HepG2 (cell line): ENCODE data around the gene PTPRN. TPM values are rescaled to one million over a fixed set of nuclear protein-coding genes. Genes with fewer than 3 reads are reported as not detected.

Experiments
- ATF7-NPFF ChIP-seq: sonication (generic); formaldehyde crosslinking; IDR thresholded peaks from 2 replicates; pipeline ENCODE4 v1.8.1; 2023; ENCODE audit warnings: mild to moderate bottlenecking, low read depth, missing genetic modification reagents, moderate library complexity
- GATAD2A ChIP-seq: IDR thresholded peaks from 2 replicates; pipeline ENCODE4 v1.6.1; 2016
- HNRNPK ChIP-seq: fragments of 200-400 bp; formaldehyde crosslinking; IDR thresholded peaks from 2 replicates; pipeline ENCODE4 v1.6.1; 2018; ENCODE audit warnings: low read length, low read depth, moderate library complexity, mild to moderate bottlenecking; ENCODE audit not compliant: poor library complexity, severe bottlenecking
- ISL2 ChIP-seq: sonication (generic); formaldehyde crosslinking; IDR thresholded peaks from 2 replicates; pipeline ENCODE4 v1.5.0; 2020; ENCODE audit warnings: missing genetic modification reagents
- MBNL3 ChIP-seq: fragments of 250-450 bp; sonication (Bioruptor Pico); conservative IDR thresholded peaks from 2 replicates; pipeline ENCODE4 v1.8.0; 2022; ENCODE audit warnings: mild to moderate bottlenecking, inconsistent platforms
- MXD1 ChIP-seq: sonication (generic); formaldehyde crosslinking; IDR thresholded peaks from 2 replicates; pipeline ENCODE4 v1.4.0; 2020; ENCODE audit warnings: mild to moderate bottlenecking, missing genetic modification reagents
- MXD3 ChIP-seq: IDR thresholded peaks from 2 replicates; pipeline ENCODE4 v1.6.1; 2016; ENCODE audit warnings: mild to moderate bottlenecking, missing biosample characterization, missing genetic modification reagents
- NCOA2 ChIP-seq: sonication (generic); formaldehyde crosslinking; IDR thresholded peaks from 2 replicates; pipeline ENCODE4 v1.8.0; 2022; ENCODE audit warnings: inconsistent platforms
- NFATC3 ChIP-seq: sonication (generic); formaldehyde crosslinking; IDR thresholded peaks from 2 replicates; pipeline ENCODE4 v1.5.1; 2020; ENCODE audit warnings: mild to moderate bottlenecking, missing genetic modification reagents
- NR0B2 ChIP-seq: sonication (generic); formaldehyde crosslinking; IDR thresholded peaks from 2 replicates; pipeline ENCODE4 v1.4.0; 2020; ENCODE audit warnings: mild to moderate bottlenecking, missing genetic modification reagents
- NR2F1 ChIP-seq, 2 experiments: fragments of 450-650 bp in 1 of 2; formaldehyde crosslinking in 1 of 2; IDR thresholded peaks; 2 replicates each; pipeline versions ENCODE4 v1.5.0 to v1.6.1; 2016 to 2020; ENCODE audit warnings: mild to moderate bottlenecking in 1 of 2, missing compliant biosample characterization in 1 of 2, missing genetic modification reagents in 1 of 2, moderate library complexity in 1 of 2
- PRMT3 ChIP-seq: sonication (generic); formaldehyde crosslinking; IDR thresholded peaks from 2 replicates; pipeline ENCODE4 v1.8.1; 2022; ENCODE audit warnings: low read depth, mild to moderate bottlenecking, moderate library complexity, missing genetic modification reagents, borderline replicate concordance
- RBM39 ChIP-seq: fragments of 200-400 bp; formaldehyde crosslinking; IDR thresholded peaks from one replicate; pipeline ENCODE4 v1.6.1; 2018; ENCODE audit warnings: antibody characterized with exemption, mild to moderate bottlenecking, low read depth, low read length; ENCODE audit not compliant: poor library complexity, severe bottlenecking
- RFXANK ChIP-seq: IDR thresholded peaks from 2 replicates; pipeline ENCODE4 v1.6.1; 2016
- ZNF136 ChIP-seq: sonication (generic); formaldehyde crosslinking; IDR thresholded peaks from 2 replicates; pipeline ENCODE4 v1.8.1; 2022; ENCODE audit warnings: low read depth, mild to moderate bottlenecking, moderate library complexity, missing genetic modification reagents
- ZNF205 ChIP-seq: IDR thresholded peaks from 2 replicates; pipeline ENCODE4 v1.6.1; 2018; ENCODE audit warnings: missing biosample characterization, missing genetic modification reagents
- ZNF296 ChIP-seq: sonication (generic); formaldehyde crosslinking; conservative IDR thresholded peaks from 2 replicates; pipeline ENCODE4 v1.5.0; 2020; ENCODE audit warnings: mild to moderate bottlenecking, missing genetic modification reagents
- ZNF572 ChIP-seq: sonication (generic); formaldehyde crosslinking; IDR thresholded peaks from 2 replicates; pipeline ENCODE4 v1.5.1; 2020; ENCODE audit warnings: mild to moderate bottlenecking, missing genetic modification reagents
- ZNF597 ChIP-seq: sonication (generic); formaldehyde crosslinking; IDR thresholded peaks from 2 replicates; pipeline ENCODE4 v1.5.0; 2020; ENCODE audit warnings: missing genetic modification reagents
- ZNF782 ChIP-seq: sonication (generic); formaldehyde crosslinking; IDR thresholded peaks from 2 replicates; pipeline ENCODE4 v1.4.0; 2020; ENCODE audit warnings: missing genetic modification reagents, mild to moderate bottlenecking, borderline replicate concordance
- polyA plus RNA-seq, 8 experiments: library from polyadenylated mRNA; depleted of rRNA in 3 of 8; stranded (reverse) in 7 of 8; unstranded in 1 of 8; fragments of >200 nt; fragmentation: Illumina TruSeq in 4 of 8; extraction: Trizol in 4 of 8; gene quantifications; 2 replicates each; pipeline versions ENCODE4 v1.2.1 to v1.2.3, GENCODE V29; 2011 to 2016; ENCODE audit warnings: low read depth in 4 of 8, missing spikeins in 1 of 8, mixed read lengths in 1 of 8; ENCODE audit not compliant: insufficient read depth in 1 of 8
- total RNA-seq, 5 experiments: library from RNA; depleted of rRNA; stranded (reverse); fragments of >200 nt; fragmentation: Illumina TruSeq; extraction: Trizol; gene quantifications; 2 replicates each; pipeline ENCODE4 v1.2.3, GENCODE V29; 2016; ENCODE audit warnings: low read depth in 1 of 5
- TF ChIP-seq, protein P1 (sequence below): sonication (generic); formaldehyde crosslinking; IDR thresholded peaks from 2 replicates; pipeline ENCODE4 v1.5.0; 2020; ENCODE audit warnings: missing genetic modification reagents
- TF ChIP-seq, protein P2 (sequence below): sonication (generic); formaldehyde crosslinking; IDR thresholded peaks from 2 replicates; pipeline ENCODE4 v1.5.0; 2020; ENCODE audit warnings: missing genetic modification reagents, mild to moderate bottlenecking, borderline replicate concordance
- TF ChIP-seq, protein P3 (sequence below): sonication (generic); formaldehyde crosslinking; IDR thresholded peaks from 2 replicates; pipeline ENCODE4 v1.5.1; 2020; ENCODE audit warnings: missing genetic modification reagents, mild to moderate bottlenecking, borderline replicate concordance

Gene PTPRN
- total and polyA plus RNA-seq, 2 of the 13 experiments (the other 11 are each of a cell fraction or from before 2014, with no cell fraction given), result 0.26 TPM; not detected in 1

- TF ChIP-seq, protein P1, sequence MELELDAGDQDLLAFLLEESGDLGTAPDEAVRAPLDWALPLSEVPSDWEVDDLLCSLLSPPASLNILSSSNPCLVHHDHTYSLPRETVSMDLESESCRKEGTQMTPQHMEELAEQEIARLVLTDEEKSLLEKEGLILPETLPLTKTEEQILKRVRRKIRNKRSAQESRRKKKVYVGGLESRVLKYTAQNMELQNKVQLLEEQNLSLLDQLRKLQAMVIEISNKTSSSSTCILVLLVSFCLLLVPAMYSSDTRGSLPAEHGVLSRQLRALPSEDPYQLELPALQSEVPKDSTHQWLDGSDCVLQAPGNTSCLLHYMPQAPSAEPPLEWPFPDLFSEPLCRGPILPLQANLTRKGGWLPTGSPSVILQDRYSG (CRISPR knock-in tag), result no peak
- no peak for TF ChIP-seq NR2F1 (CRISPR knock-in tag; IDR thresholded peaks at IDR 0.05)
- no peak for TF ChIP-seq RBM39
- TF ChIP-seq MXD1 (CRISPR knock-in tag), result no peak
- no peak for TF ChIP-seq ZNF572
- TF ChIP-seq, protein P2, sequence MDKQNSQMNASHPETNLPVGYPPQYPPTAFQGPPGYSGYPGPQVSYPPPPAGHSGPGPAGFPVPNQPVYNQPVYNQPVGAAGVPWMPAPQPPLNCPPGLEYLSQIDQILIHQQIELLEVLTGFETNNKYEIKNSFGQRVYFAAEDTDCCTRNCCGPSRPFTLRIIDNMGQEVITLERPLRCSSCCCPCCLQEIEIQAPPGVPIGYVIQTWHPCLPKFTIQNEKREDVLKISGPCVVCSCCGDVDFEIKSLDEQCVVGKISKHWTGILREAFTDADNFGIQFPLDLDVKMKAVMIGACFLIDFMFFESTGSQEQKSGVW, result no peak
- peak; percentile 45; the same call in 1 of the 2 replicates for TF ChIP-seq PRMT3 (CRISPR knock-in tag)
- no peak for TF ChIP-seq HNRNPK
- TF ChIP-seq NCOA2 (CRISPR knock-in tag), result peak; percentile 34; the same call in 1 of the 2 replicates
- no peak for TF ChIP-seq MBNL3 (CRISPR knock-in tag)
- TF ChIP-seq ZNF136 (CRISPR knock-in tag), result peak; percentile 42; the same call in 1 of the 2 replicates
- no peak for TF ChIP-seq ZNF296 (CRISPR knock-in tag)
- peak; percentile 51; the same call in 1 of the 2 replicates for TF ChIP-seq ZNF205
- no peak for TF ChIP-seq ZNF597 (CRISPR knock-in tag)
- no peak for TF ChIP-seq MXD3 (CRISPR knock-in tag)
- no peak for TF ChIP-seq NFATC3 (CRISPR knock-in tag)
- peak; percentile 89 for TF ChIP-seq ATF7-NPFF
- no peak for TF ChIP-seq RFXANK
- peak; percentile 71 for TF ChIP-seq ISL2
- TF ChIP-seq ZNF782, result no peak
- TF ChIP-seq, protein P3, sequence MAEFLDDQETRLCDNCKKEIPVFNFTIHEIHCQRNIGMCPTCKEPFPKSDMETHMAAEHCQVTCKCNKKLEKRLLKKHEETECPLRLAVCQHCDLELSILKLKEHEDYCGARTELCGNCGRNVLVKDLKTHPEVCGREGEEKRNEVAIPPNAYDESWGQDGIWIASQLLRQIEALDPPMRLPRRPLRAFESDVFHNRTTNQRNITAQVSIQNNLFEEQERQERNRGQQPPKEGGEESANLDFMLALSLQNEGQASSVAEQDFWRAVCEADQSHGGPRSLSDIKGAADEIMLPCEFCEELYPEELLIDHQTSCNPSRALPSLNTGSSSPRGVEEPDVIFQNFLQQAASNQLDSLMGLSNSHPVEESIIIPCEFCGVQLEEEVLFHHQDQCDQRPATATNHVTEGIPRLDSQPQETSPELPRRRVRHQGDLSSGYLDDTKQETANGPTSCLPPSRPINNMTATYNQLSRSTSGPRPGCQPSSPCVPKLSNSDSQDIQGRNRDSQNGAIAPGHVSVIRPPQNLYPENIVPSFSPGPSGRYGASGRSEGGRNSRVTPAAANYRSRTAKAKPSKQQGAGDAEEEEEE, result no peak
- peak; percentile 83 for TF ChIP-seq GATAD2A (CRISPR knock-in tag)
- TF ChIP-seq NR0B2 (CRISPR knock-in tag), result no peak
These were observed 59.8 kb downstream of the PTPRN start (continued) for GRCh38 chr2:219249203-219249980.
